HuH-7 (cell line): Measurements from ENCODE around the gene FAHD2B.
"Not testable (repeated sequence)": the region's sequence is repeated elsewhere in the genome, so short reads cannot be mapped to it uniquely, and the experiment has no call there.

Experiments used
- DNase-seq: peaks from one replicate; pipeline ENCODE4 v3.0.0; 2011; ENCODE audit warnings: low spot score

FAHD2B gene

DNA sequence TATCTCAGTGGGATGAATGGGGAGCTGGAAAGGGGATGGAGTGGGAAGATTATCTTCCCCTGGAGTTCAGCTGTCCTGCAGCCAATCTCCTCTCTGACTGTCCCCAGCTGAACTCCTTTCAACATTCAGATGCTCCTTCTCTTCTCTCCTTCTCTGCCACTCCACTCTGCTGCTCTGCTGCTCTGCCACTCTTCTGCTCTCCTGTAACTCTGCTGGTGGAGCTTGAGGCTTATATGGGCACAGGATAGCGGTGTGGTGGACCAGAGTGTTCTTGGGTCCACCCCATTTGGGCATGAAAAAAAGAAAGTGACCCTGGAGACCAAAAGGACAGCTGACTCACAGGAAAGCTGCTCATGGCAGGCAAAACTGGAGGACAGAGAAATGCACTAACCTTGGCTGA, 26.6 kb downstream of the FAHD2B start:
- no peak for DNase-seq

DNA sequence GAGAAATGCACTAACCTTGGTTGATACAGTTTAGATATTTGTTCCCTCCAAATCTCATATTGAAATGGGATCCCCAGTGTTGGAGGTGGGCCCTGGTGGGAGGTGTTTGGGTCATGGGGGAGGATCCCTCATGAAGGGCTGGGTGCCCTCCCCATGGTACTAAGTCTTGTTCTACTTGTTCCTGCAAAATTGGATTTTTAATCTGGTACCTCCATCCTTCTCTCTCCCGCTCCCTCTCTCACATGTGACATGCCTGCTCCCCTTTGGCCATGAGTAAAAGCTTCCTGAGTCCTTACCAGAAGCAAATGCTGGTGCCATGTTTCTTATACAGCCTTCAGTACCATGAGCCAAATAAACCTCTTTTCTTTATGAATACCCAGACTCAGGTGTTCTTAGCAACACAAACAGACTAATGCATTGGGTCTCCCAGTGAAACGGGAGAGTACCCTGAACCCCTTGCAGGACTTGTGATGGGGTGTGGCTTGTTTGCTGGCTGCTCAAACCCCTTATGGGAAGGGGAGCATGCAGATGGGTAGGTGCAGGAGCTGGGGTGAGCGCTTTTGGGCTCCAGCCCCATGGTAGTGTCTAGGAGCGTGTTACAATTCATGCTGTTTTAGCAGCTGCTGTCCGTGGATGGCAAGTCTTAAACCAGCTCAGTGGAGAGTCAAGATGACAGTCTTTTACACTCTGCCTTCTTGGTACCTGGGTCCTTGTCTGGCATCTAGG, 27.2 kb downstream of the FAHD2B start:
- no peak for DNase-seq

DNA sequence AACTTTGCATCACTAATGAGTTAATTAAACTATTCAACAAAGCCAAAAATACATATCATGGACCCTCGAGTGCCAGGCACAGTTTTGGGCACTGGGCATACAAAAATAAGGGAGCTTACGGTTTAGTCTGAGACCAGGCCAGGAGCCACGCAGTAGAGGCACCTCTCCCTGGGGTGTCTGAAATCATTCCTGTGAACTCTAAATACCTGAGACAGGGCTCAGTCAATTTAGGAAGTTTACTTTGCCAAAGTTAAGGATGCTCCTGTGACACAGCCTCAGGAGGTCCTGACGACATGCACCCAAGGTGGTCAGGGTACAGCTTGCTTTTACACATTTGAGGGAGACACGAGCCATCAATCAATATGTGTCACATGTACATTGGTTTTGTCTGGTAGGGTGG, 28.7 kb downstream of the FAHD2B start:
- not testable (repeated sequence) for DNase-seq

DNA sequence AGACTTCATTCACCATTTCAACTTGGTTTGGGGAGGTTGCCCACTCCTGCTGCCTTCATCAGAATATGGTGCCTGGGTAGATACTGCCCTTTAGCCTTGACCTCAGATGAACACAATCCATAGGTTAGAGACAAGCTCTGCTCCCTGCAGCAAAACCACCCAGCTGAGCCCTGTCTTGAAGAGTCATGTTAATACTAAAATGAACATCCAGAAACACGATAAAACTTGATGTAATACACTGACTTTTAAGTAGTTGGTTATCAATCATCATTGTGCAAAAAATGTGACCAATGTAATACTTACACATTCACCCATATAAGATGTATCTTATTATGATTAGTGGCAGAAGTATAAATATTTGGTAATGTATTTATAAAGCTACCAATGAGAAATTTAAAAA, 32.7 kb downstream of the FAHD2B start:
- DNase-seq = not testable (repeated sequence)

DNA sequence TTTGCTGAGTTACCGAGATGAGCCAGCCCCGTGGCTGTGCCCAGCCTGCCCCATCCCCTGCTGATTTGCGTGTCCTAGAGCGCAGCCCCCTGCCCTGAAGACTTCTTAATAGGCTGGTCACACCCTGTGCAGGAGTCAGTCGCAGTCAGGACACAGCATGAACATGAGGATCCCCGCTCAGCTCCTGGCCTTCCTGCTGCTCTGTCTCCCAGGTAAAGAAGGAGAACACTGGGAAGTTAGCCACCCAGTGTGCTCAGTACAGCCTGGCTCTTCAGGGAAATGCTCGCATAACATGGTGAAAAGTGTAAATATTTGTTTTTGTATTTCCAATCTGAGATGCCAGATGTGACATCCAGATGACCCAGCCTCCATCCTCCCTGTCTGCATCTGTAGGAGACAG, 34.9 kb downstream of the FAHD2B start:
- DNase-seq = not testable (repeated sequence)

DNA sequence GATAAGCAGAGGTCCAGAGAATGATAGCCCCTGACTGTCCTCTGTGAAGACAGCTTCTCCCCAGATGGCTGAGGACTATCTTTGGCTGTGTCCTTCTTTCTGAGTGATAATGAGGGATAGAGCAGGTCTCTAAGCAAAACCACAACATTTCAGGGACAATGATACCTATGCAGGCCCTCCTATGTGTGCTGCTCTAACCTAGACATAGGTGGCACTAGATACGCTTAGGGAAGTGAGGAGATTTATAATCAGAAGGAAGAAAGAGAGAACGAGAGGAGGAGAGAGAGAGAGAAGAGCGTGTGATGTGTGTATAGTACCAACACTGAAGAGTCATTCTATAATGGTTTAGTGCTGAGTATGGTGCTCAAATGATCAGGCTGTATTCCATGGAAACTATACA, 38.5 kb downstream of the FAHD2B start:
- DNase-seq = not testable (repeated sequence)

DNA sequence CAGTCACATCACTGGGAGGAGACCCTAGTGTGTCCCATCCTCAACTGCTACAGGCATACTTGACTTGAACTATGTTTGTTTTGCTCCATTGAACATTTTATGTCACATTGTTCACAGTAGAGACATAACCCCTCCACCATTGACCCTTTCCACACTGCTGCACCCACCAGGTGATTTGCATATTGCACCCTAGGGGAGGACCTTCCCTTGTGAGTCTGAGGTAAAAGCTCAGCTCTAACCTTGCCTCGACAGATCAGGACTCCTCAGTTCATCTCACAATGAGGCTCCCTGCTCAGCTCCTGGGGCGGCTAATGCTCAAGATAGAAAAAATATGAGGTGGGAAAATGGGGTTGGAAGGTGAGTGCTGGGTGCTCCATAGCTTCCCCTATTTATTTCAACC, 44.6 kb downstream of the FAHD2B start:
- not testable (repeated sequence) for DNase-seq

DNA sequence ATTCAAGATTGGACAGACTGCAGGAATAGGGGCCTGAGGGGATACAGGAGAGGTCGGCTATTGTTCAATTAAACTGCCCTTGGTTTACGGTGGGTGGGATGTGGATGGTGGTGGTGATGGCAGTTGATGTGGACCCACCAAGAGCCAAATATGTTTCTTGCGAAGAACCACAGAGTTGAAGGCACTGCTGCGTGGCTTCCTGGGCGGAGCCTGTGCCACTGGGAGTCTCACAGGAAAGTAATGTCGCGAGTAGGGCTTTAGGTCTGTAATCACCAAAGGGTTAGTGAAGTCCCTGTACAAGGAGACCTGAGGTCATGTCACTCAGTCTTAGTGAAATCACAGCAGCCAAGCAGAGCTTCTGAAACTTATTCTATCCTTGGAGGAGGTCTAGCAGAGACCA, 46.2 kb downstream of the FAHD2B start:
- not testable (repeated sequence) for DNase-seq

DNA sequence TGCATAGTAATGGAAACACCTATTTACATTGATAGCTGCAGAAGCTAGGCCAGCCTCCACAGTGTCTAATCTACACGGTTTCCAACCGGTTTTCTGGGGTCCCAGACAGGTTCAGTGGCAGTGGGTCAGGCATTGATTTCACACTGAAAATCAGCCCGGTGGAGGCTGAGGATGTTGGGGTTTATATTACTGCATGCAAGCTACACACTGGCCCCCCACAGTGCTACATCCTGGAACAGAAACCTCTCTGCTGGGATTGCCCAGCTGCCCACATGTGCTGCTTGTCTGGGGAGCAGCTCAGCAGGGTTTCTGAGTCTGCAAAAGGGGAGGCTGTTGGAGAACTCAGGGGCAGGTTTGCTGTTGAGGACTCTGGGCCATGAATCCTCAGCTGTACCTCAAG, 48.0 kb downstream of the FAHD2B start:
- DNase-seq = not testable (repeated sequence)

DNA sequence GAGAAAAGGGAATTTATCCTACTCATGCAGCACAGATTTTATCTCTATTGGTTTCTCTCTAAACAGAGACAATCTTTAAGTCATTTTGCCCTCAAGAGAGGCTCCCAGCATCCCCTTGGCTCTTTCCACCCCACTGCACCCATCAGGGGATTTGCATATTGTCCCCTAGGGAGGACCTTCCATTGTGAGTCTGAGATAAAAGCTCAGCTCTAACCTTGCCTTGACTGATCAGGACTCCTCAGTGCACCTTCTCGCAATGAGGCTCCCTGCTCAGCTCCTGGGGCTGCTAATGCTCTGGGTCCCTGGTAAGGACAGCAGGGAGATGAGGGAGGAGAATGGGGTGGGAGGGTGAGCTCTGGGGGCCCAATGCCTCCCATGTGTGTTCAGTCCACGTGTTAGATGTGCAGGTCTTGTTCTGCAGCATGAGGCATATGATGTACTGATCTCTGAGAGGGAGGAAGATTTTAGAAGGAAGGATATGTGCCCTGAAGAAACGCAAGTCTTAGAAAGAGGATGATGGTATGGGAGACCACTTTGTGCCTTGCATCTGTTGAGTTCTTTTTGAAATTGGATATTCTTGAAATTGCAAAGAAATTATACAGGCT, 48.7 kb downstream of the FAHD2B start:
- not testable (repeated sequence) for DNase-seq
